ENCODE measurements around the gene DNAJC22. TPM values are rescaled to one million over a fixed set of nuclear protein-coding genes. Genes with fewer than 3 reads are reported as not detected.

Gene DNAJC22
- under 0.01 and 0.79 TPM in 2 replicates for total RNA-seq

GRCh38 chr12:49346659-49347310 is at the start of gene DNAJC22:
Gene DNAJC22 (plus strand): TSS chr12:49346888. CDS start chr12:49348873, 1,985 bp downstream.

DNA sequence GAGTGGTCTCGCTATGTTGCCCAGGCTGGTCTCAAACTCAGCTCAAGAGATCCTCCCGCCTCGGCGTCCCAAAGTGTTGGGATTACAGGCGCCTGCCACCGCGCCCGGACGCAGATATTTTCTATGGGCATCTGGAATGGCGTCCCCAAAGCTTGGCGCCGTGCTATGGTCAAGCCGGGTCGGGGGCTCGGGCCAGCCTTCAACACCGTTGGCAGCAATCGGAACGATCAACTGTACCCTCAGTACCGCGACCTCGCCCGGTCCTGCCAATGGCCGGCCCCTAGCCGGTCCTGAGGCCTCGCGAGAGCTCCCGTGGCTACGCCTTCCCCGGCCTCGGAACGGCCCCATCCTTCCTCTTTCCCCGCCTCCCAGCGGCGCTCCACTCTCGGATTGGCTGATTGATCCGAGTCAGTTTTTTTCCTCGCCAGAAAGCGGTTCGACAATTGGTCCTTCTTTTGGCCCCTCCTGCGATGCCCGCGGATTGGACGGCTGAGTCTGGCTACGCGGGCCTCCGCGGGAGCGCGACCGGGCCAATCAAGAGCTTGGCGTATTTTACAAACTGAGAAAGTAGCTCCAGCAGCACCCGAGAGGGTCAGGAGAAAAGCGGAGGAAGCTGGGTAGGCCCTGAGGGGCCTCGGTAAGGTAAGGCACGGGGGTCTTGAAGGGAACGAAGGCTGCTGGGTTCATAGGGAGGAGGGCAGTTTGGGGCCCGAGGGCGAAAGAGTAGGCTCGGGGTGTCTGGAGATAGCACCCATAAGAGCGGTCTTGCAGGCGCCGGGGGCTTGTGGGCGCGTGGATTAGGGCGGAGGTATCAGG is 23.8 kb upstream of the DNAJC22 start, which contains the start of gene TROAP:
Gene TROAP (plus strand): TSS at position 548 of the 816 bp plus-strand sequence. CDS start 354 bp downstream, outside the sequence.

GRCh38 chr12:49336645-49337584 is 9.8 kb upstream of the DNAJC22 start, which contains the start of gene C1QL4:
Gene C1QL4 (minus strand): TSS chr12:49337188. CDS start chr12:49336477, 711 bp downstream.

DNA sequence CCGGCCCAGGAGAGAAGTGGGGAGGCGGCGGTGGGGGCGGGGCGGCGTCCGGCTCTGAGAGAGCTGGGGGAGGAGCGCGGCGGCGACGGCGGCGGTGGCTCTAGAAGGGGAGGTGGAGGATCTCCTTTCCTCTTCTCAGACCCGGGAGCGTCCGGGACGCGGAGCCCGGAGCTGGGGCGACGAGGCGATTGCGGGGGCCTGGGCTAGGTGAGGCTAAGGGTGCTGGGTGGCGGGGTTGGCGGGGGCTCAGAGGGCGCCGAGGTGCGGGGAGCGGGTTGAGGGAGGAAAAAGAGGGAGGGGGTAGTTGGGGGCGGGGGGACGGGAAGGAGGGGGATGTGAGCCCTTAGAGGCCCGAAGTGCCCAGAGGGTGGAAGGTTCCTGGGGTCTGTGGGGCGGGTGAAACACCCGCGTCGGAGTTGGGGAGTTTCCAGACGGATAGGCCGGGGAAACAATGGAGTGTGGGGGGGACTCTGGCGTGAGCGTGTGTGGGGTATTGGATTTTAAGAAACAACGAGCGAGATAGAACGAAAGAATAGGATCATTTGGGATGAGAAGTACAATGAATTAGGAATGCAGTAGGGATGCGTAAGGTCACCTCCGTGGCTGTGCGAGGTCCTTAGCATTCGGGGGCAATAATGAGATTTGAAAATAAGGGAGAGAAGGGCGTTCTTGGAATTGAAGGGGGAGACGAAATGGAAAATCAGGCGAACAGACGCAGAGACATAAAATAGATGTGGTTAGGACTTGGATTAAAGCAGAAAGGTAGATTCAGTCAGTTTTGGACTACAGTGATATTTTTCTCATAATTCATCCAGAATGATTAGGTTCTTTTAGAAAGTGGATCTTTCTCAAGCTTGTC is 20.9 kb downstream of the DNAJC22 start, which contains the start of gene SPATS2:
Gene SPATS2 (plus strand): TSS at position 82 of the 859 bp plus-strand sequence. CDS start 93,551 bp downstream, outside the sequence.

Other genes with a start within 250 kb of the DNAJC22 start
- gene LMBR1L, start 236.0 kb upstream of the DNAJC22 start, total RNA-seq = 41.3 and 81.3 TPM in 2 replicates
- 451 and 3,354 TPM in 2 replicates for gene TUBA1B, start 215.5 kb upstream of the DNAJC22 start, total RNA-seq
- gene TUBA1A, start 157.8 kb upstream of the DNAJC22 start, total RNA-seq = 180 and 234 TPM in 2 replicates
- 221 and 908 TPM in 2 replicates for gene TUBA1C, start 81.8 kb upstream of the DNAJC22 start, total RNA-seq
- not detected in 2 replicates for gene PRPH, start 51.7 kb upstream of the DNAJC22 start, total RNA-seq
- 2.7 and 7.6 TPM in 2 replicates for gene TROAP, start 23.6 kb upstream of the DNAJC22 start, total RNA-seq
- not detected in 2 replicates for gene C1QL4, start 9.7 kb upstream of the DNAJC22 start, total RNA-seq
- gene SPATS2, start 20.6 kb downstream of the DNAJC22 start, total RNA-seq = 15.7 and 28.3 TPM in 2 replicates
- gene KCNH3, start 192.1 kb downstream of the DNAJC22 start, total RNA-seq = 0.22 TPM in 1 of 2 replicates, not detected in the other
- gene MCRS1, start 221.3 kb downstream of the DNAJC22 start, total RNA-seq = 55.4 and 93.0 TPM in 2 replicates

Measured in placental epithelial cell (primary cell).